Measurements from ENCODE around the gene OR2B3.
"Not testable (repeated sequence)": the region's sequence is repeated elsewhere in the genome, so short reads cannot be mapped to it uniquely, and the experiment has no call there.

- TF ChIP-seq CTCF (IDR thresholded peaks at IDR 0.05; ENCODE audit: insufficient read depth, low read length, poor library complexity, severe bottlenecking); EZH2phosphoT487 (conservative IDR thresholded peaks at IDR 0.05; ENCODE audit: low read length): not testable (repeated sequence)
These were observed 27.9 kb upstream of the OR2B3 start for GRCh38 chr6:29114964-29115363.

Measured in SU-DHL-6 (cell line).